ENCODE measurements around the gene LARGE1. TPM values are rescaled to one million over a fixed set of nuclear protein-coding genes. Genes with fewer than 3 reads are reported as not detected.

The LARGE1 gene
- total and polyA plus RNA-seq, 2 of the 8 experiments (the other 6 are each of a cell fraction or from before 2014, with no cell fraction given) = 43.7 to 83.0 TPM

- CTCF ChIA-PET (ENCODE audit: partially characterized antibody) = interaction anchor here (0.6 to 1.5 kb wide), 2 partner anchors 24 to 200 kb away, joined by 4 read pairs; no protein-coding TSS in a partner anchor
- no peak for FAIRE-seq
- TF ChIP-seq GTF2F1 (IDR thresholded peaks at IDR 0.05; ENCODE audit: borderline replicate concordance, low read depth, low read length) = no peak
- no peak for TF ChIP-seq BRCA1 (IDR thresholded peaks at IDR 0.05; ENCODE audit: low read depth, low read length)
- TF ChIP-seq SIRT6 (IDR thresholded peaks at IDR 0.05; ENCODE audit: low read length) = no peak
- no peak for TF ChIP-seq POLR2AphosphoS5 (IDR thresholded peaks at IDR 0.05; ENCODE audit: low read depth, low read length)
- TF ChIP-seq SP4 (IDR thresholded peaks at IDR 0.05; ENCODE audit: low read length) = no peak
- TF ChIP-seq ASH2L (IDR thresholded peaks at IDR 0.05; ENCODE audit: low read length) = no peak
- TF ChIP-seq TAF7 (optimal IDR thresholded peaks at IDR 0.05; ENCODE audit: borderline replicate concordance, low read depth, low read length) = no peak
- no peak for TF ChIP-seq RAD21 (IDR thresholded peaks at IDR 0.05 in 1 of 2, conservative IDR thresholded peaks at IDR 0.05 in 1 of 2; ENCODE audit: low read depth in 2 of 2, low read length in 2 of 2)
- no peak for TF ChIP-seq RBBP5 (IDR thresholded peaks at IDR 0.05; ENCODE audit: borderline replicate concordance, low read depth, low read length)
- TF ChIP-seq, protein P1, sequence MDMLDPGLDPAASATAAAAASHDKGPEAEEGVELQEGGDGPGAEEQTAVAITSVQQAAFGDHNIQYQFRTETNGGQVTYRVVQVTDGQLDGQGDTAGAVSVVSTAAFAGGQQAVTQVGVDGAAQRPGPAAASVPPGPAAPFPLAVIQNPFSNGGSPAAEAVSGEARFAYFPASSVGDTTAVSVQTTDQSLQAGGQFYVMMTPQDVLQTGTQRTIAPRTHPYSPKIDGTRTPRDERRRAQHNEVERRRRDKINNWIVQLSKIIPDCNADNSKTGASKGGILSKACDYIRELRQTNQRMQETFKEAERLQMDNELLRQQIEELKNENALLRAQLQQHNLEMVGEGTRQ (IDR thresholded peaks at IDR 0.05; ENCODE audit: low read length) = no peak
- TF ChIP-seq TEAD4 (IDR thresholded peaks at IDR 0.05; ENCODE audit: low read depth, low read length) = no peak
- no peak for TF ChIP-seq BACH1 (IDR thresholded peaks at IDR 0.05; ENCODE audit: low read length)
- TF ChIP-seq KDM1A (IDR thresholded peaks at IDR 0.05; ENCODE audit: borderline replicate concordance, low read length) = no peak
Observed at GRCh38 chr22:33780531-33781136, 139.6 kb downstream of the LARGE1 start.

More at GRCh38 chr22:33780531-33781136, 139.6 kb downstream of the LARGE1 start:
- H3K4me1 ChIP-seq (replicated peaks in 1 of 4; ENCODE audit: control insufficient read depth in 3 of 4, insufficient read depth in 4 of 4, low read length in 3 of 4) = peaks cover 0 to 8% (median under 1%) of the 10 kb centered on the region in 4 experiments; a peak in 5 of 7 replicates
- H2BK12ac ChIP-seq (ENCODE audit: low read depth, low read length) = no peak overlapping the region
- no peak overlapping the region for H3K14ac ChIP-seq (ENCODE audit: insufficient read length)
- no peak overlapping the region for H2BK15ac ChIP-seq (ENCODE audit: low read length)
- H3K9ac ChIP-seq (replicated peaks in 1 of 4; ENCODE audit: extremely low read depth in 1 of 4, low read depth in 3 of 4, low read length in 3 of 4) = no peak overlapping the region
- H4K20me1 ChIP-seq (replicated peaks in 1 of 2; ENCODE audit: control insufficient read depth in 1 of 2, insufficient read depth in 2 of 2, low read length in 2 of 2) = peaks cover 19 to 20% of the 10 kb centered on the region in 2 experiments
- no peaks in the 10 kb centered on the region for H3K36me3 ChIP-seq (ENCODE audit: control insufficient read depth in 2 of 4, insufficient read depth in 4 of 4, low read length in 3 of 4)
- no peaks in the 10 kb centered on the region for H3K9me3 ChIP-seq (ENCODE audit: insufficient read depth in 2 of 2, low read depth in 1 of 2, low read length in 1 of 2)
- no peak for DNase-seq (ENCODE audit: low read depth in 1 of 2, low spot score in 2 of 2)
- no peak overlapping the region for H4K91ac ChIP-seq (replicated peaks; ENCODE audit: insufficient read length, low read length)
- H3K4ac ChIP-seq (replicated peaks; ENCODE audit: insufficient read length, low read depth, low read length) = no peak overlapping the region
- no peak overlapping the region for H3K4me3 ChIP-seq (ENCODE audit: extremely low read depth in 1 of 4, insufficient read depth in 2 of 4, low read depth in 3 of 4, low read length in 4 of 4)
- peaks cover 7 to 93% of the 10 kb centered on the region in 2 experiments; a peak in 3 of 4 replicates for H3K79me2 ChIP-seq (ENCODE audit: control insufficient read depth in 1 of 2, insufficient read depth in 2 of 2, low read length in 2 of 2)
- H3K23me2 ChIP-seq (ENCODE audit: low read depth, low read length) = no peaks in the 10 kb centered on the region
- H4K8ac ChIP-seq (ENCODE audit: extremely low read depth, insufficient read depth, low read length) = no peak overlapping the region
- no peak overlapping the region for H2BK120ac ChIP-seq (replicated peaks; ENCODE audit: low read depth, low read length)
- H4K5ac ChIP-seq (ENCODE audit: insufficient read length, low read depth, low read length) = no peak overlapping the region
- H3K79me1 ChIP-seq (ENCODE audit: low read depth, low read length) = peaks cover 14% of the 10 kb centered on the region
- H2AFZ ChIP-seq (ENCODE audit: low read length) = no peak overlapping the region
- no peak overlapping the region for H2AK5ac ChIP-seq (ENCODE audit: low read depth, low read length)
- H3K23ac ChIP-seq (ENCODE audit: insufficient read length) = no peak overlapping the region
- H3K18ac ChIP-seq (ENCODE audit: extremely low read depth, low read length) = no peak overlapping the region
- 88% methylated on average over 5 of the region's 5 CpGs; no CpG with 5 or more reads in 1 of the 2 experiments for WGBS, 2 experiments (ENCODE audit: extremely low coverage in 1 of 2, insufficient coverage in 1 of 2, insufficient read length in 1 of 2, insufficient replicate concordance in 2 of 2, low coverage in 1 of 2, low lambda C conversion rate in 2 of 2, missing lambda C conversion rate in 1 of 2)
- no peak overlapping the region for H3K56ac ChIP-seq (replicated peaks; ENCODE audit: insufficient read length, low read depth, low read length)
- no peak overlapping the region for H2BK5ac ChIP-seq (ENCODE audit: low read depth, low read length)
- H2BK20ac ChIP-seq (ENCODE audit: low read length) = no peak overlapping the region
- H3K27ac ChIP-seq (ENCODE audit: low read depth, low read length) = no peak overlapping the region
- POLR2A ChIA-PET (ENCODE audit: partially characterized antibody) = no interaction called here
- no peak overlapping the region for H3K4me2 ChIP-seq (ENCODE audit: insufficient read depth in 1 of 2, low read depth in 2 of 2, low read length in 2 of 2)
- H3K27me3 ChIP-seq (replicated peaks in 1 of 4; ENCODE audit: control insufficient read depth in 3 of 4, extremely low read depth in 1 of 4, insufficient read depth in 3 of 4, low read length in 3 of 4) = no peaks in the 10 kb centered on the region
